ENCODE results near the gene MUSK.
A peak's percentile ranks its signal among the peaks of the same experiment; 100 is the strongest.

MUSK gene

DNA sequence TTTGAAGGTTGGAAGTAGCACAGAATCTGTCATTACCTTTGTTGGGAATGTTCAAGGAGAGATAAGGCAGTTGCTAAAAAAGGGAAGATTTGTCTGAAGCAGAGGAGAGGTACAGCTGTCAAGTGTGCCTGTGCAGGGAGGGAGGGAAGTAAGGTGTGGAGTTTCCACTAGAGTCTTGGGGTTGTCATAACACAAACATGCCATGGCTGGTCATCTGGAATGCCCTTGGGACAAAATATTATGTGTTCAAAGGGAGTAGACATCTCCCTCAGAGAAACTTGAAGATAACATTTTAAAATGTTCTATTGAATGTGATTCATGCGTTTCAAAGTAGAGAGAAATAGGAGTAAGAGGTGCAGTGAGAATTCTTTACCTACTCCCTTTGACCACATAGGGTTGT is 95.0 kb downstream of the MUSK start:
- H3K9me3 ChIP-seq (ENCODE audit: control insufficient read depth, insufficient read depth, low read length) = no peaks in the 10 kb centered on the region
- no peak overlapping the region for H3K9ac ChIP-seq (ENCODE audit: low read depth, low read length)
- H3K27me3 ChIP-seq (ENCODE audit: control insufficient read depth, insufficient read depth, low read length) = no peaks in the 10 kb centered on the region
- no peaks in the 10 kb centered on the region for H3K4me1 ChIP-seq (ENCODE audit: control insufficient read depth, insufficient read depth, low read length)
- no peak overlapping the region for H3K27ac ChIP-seq (ENCODE audit: low read depth, low read length)
- no peaks in the 10 kb centered on the region for H3K36me3 ChIP-seq (ENCODE audit: control insufficient read depth, insufficient read depth, low read length)
- H3K4me3 ChIP-seq (ENCODE audit: low read depth, low read length) = no peak overlapping the region

DNA sequence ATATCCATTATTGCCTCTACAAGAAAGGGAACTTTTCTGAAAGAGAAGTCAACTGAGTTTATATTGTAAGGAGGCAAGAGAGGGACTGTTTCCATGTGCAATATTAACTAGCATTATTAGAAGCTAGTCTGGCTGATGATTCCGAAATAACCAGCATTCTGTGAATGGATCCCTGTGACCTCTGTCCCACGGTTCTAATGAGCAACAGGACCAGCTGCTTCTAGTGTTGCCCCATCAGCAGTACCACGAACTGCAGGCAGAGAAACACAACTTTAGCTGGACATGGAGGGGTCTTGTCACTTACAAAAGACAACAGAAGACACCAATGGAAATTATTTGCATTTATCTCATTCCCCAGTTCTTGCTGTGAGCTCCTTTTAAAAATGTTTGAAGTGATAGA is 95.4 kb downstream of the MUSK start:
- H3K4me1 ChIP-seq (ENCODE audit: control insufficient read depth, insufficient read depth, low read length) = no peaks in the 10 kb centered on the region

DNA sequence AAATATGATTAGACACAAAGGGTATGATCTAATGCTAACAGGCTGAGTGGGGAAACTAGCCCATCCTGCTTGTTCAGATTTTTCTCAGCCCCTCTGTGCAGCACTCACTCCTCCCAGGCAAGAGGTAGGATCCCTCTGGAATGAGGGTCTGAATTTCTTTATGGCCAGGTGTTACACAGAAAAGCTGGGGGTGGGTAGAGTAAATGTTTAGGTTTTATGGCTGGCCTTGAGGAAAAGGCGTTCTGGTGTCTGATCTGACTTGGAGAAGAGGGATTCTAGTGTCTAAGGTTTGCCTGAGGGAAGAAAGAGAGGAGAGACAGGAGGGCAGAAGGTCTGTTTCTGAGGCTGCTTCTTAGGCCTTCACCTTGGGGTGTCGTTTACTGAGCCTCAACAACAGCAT is 97.3 kb downstream of the MUSK start:
- H3K9me3 ChIP-seq (ENCODE audit: control insufficient read depth, insufficient read depth, low read length) = no peaks in the 10 kb centered on the region
- no peak overlapping the region for H3K27ac ChIP-seq (ENCODE audit: low read depth, low read length)
- H3K4me3 ChIP-seq (ENCODE audit: low read depth, low read length) = no peak overlapping the region
- H3K27me3 ChIP-seq (ENCODE audit: control insufficient read depth, insufficient read depth, low read length) = no peaks in the 10 kb centered on the region
- H3K9ac ChIP-seq (ENCODE audit: low read depth, low read length) = no peak overlapping the region
- no peaks in the 10 kb centered on the region for H3K36me3 ChIP-seq (ENCODE audit: control insufficient read depth, insufficient read depth, low read length)
- no peaks in the 10 kb centered on the region for H3K4me1 ChIP-seq (ENCODE audit: control insufficient read depth, insufficient read depth, low read length)

More for the DNA sequence above, 95.4 kb downstream of the MUSK start:
- no peaks in the 10 kb centered on the region for H3K27me3 ChIP-seq (ENCODE audit: control insufficient read depth, insufficient read depth, low read length)
- H3K27ac ChIP-seq (ENCODE audit: low read depth, low read length) = no peak overlapping the region
- no peak overlapping the region for H3K9ac ChIP-seq (ENCODE audit: low read depth, low read length)
- H3K4me3 ChIP-seq (ENCODE audit: low read depth, low read length) = no peak overlapping the region
- no peaks in the 10 kb centered on the region for H3K9me3 ChIP-seq (ENCODE audit: control insufficient read depth, insufficient read depth, low read length)
- H3K36me3 ChIP-seq (ENCODE audit: control insufficient read depth, insufficient read depth, low read length) = no peaks in the 10 kb centered on the region

DNA sequence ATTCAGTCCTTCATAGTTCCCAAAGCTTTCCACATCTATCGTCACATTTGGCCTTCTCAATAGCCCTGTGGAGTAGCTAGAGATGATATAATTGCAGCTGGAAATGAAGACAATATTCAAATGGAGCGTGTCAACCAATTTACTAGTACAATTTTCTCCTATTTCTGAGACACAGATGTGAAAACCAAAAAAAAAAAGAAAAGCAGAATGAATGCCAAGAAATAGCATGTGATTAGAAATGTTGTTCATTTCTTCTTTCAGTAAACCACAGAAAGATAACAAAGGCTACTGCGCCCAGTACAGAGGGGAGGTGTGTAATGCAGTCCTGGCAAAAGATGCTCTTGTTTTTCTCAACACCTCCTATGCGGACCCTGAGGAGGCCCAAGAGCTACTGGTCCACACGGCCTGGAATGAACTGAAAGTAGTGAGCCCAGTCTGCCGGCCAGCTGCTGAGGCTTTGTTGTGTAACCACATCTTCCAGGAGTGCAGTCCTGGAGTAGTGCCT is 99.0 kb downstream of the MUSK start:
- H3K9me3 ChIP-seq (ENCODE audit: control insufficient read depth, insufficient read depth, low read length) = no peaks in the 10 kb centered on the region
- no peaks in the 10 kb centered on the region for H3K4me1 ChIP-seq (ENCODE audit: control insufficient read depth, insufficient read depth, low read length)
- H3K27me3 ChIP-seq (ENCODE audit: control insufficient read depth, insufficient read depth, low read length) = no peaks in the 10 kb centered on the region
- no peaks in the 10 kb centered on the region for H3K36me3 ChIP-seq (ENCODE audit: control insufficient read depth, insufficient read depth, low read length)
- H3K9ac ChIP-seq (ENCODE audit: low read depth, low read length) = no peak overlapping the region
- H3K4me3 ChIP-seq (ENCODE audit: low read depth, low read length) = no peak overlapping the region
- no peak overlapping the region for H3K27ac ChIP-seq (ENCODE audit: low read depth, low read length)

DNA sequence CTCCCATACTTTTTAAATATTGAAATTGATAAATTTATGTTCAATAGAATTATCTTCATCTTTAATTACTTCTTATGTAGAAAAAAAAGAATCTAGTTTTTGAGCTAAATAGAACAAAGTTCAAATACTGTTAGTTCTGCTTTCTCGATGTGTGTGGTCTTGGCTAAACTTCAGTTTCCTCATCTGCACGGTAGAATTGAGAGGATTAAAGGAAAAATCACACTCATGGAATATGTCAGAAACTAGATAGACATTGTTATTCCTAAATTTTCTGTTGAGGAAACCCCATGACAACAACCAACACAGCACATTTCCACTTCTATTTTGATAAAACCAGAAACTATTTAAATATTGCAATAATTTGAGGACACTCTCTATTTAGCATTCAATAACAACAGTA is 100.3 kb downstream of the MUSK start:
- no peaks in the 10 kb centered on the region for H3K9me3 ChIP-seq (ENCODE audit: control insufficient read depth, insufficient read depth, low read length)
- no peak overlapping the region for H3K4me3 ChIP-seq (ENCODE audit: low read depth, low read length)
- H3K4me1 ChIP-seq (ENCODE audit: control insufficient read depth, insufficient read depth, low read length) = no peaks in the 10 kb centered on the region
- no peak overlapping the region for H3K27ac ChIP-seq (ENCODE audit: low read depth, low read length)
- no peaks in the 10 kb centered on the region for H3K36me3 ChIP-seq (ENCODE audit: control insufficient read depth, insufficient read depth, low read length)
- no peak overlapping the region for H3K9ac ChIP-seq (ENCODE audit: low read depth, low read length)
- no peaks in the 10 kb centered on the region for H3K27me3 ChIP-seq (ENCODE audit: control insufficient read depth, insufficient read depth, low read length)

DNA sequence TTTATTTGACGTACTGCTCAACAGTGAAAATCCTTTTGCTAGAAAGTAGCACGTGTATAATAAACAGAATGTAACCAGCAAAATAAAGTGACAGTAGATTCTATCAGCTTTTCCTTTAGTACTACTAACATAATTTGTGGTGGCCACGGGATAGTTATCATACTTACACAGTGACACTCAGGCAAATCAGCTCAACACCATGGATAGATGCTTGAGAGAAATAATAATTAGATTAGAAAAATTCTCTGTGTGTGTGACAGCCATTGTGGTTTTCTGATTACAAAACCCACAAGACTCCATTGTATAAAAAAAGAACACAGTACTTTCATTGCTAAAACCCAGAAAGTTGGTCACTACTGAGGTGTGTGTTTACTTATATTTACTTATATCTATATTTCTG is 101.1 kb downstream of the MUSK start:
- no peaks in the 10 kb centered on the region for H3K4me1 ChIP-seq (ENCODE audit: control insufficient read depth, insufficient read depth, low read length)
- H3K36me3 ChIP-seq (ENCODE audit: control insufficient read depth, insufficient read depth, low read length) = no peaks in the 10 kb centered on the region
- H3K27ac ChIP-seq (ENCODE audit: low read depth, low read length) = no peak overlapping the region
- H3K9me3 ChIP-seq (ENCODE audit: control insufficient read depth, insufficient read depth, low read length) = no peaks in the 10 kb centered on the region
- H3K4me3 ChIP-seq (ENCODE audit: low read depth, low read length) = no peak overlapping the region
- no peak overlapping the region for H3K9ac ChIP-seq (ENCODE audit: low read depth, low read length)
- H3K27me3 ChIP-seq (ENCODE audit: control insufficient read depth, insufficient read depth, low read length) = no peaks in the 10 kb centered on the region

DNA sequence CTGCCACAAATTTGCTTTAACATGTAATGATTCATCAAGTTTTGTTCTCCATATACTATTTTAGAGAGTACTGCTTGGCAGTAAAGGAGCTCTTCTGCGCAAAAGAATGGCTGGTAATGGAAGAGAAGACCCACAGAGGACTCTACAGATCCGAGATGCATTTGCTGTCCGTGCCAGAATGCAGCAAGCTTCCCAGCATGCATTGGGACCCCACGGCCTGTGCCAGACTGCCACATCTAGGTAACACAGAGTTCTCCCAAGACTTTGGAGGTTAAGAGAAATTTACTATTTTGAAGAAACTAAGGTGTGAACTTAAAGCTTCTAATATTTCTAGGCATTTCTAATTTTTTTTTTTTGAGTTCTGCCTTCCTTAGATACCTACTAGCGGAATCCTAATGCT is 107.1 kb downstream of the MUSK start:
- Histone ChIP-seq H3K4me1 (ENCODE audit: control insufficient read depth, insufficient read depth, low read length) (peaks cover 17% of the 10 kb centered on the region), H3K9ac (ENCODE audit: low read depth, low read length) (no peak overlapping the region), H3K27ac (ENCODE audit: low read depth, low read length) (no peak overlapping the region), H3K4me3 (ENCODE audit: low read depth, low read length) (no peak overlapping the region), H3K27me3 (ENCODE audit: control insufficient read depth, insufficient read depth, low read length) (no peaks in the 10 kb centered on the region), H3K9me3 (ENCODE audit: control insufficient read depth, insufficient read depth, low read length) (no peaks in the 10 kb centered on the region), H3K36me3 (ENCODE audit: control insufficient read depth, insufficient read depth, low read length) (no peaks in the 10 kb centered on the region)

DNA sequence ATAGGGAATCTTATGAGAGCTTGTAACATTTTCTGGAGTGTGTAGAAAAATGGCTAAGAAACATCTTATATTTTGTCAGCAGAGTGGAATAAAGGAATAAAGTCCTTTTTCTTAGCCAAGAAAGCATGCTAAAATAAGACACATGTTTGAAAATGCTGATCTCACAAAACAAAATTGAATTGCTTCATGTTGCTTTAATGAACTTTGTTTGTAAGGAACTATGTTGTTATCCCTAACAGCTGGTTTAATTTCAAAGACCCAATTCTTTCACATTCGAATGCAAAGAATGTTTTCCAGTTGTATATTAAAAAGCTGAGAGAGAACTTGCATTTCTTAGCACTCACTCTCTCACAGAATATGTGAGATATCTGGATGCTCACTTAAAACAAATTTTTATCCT is 107.6 kb downstream of the MUSK start:
- H3K27me3 ChIP-seq (ENCODE audit: control insufficient read depth, insufficient read depth, low read length) = no peaks in the 10 kb centered on the region
- H3K9ac ChIP-seq (ENCODE audit: low read depth, low read length) = no peak overlapping the region
- H3K9me3 ChIP-seq (ENCODE audit: control insufficient read depth, insufficient read depth, low read length) = no peaks in the 10 kb centered on the region
- H3K36me3 ChIP-seq (ENCODE audit: control insufficient read depth, insufficient read depth, low read length) = no peaks in the 10 kb centered on the region
- no peak overlapping the region for H3K27ac ChIP-seq (ENCODE audit: low read depth, low read length)
- peaks cover 17% of the 10 kb centered on the region for H3K4me1 ChIP-seq (ENCODE audit: control insufficient read depth, insufficient read depth, low read length)
- no peak overlapping the region for H3K4me3 ChIP-seq (ENCODE audit: low read depth, low read length)

DNA sequence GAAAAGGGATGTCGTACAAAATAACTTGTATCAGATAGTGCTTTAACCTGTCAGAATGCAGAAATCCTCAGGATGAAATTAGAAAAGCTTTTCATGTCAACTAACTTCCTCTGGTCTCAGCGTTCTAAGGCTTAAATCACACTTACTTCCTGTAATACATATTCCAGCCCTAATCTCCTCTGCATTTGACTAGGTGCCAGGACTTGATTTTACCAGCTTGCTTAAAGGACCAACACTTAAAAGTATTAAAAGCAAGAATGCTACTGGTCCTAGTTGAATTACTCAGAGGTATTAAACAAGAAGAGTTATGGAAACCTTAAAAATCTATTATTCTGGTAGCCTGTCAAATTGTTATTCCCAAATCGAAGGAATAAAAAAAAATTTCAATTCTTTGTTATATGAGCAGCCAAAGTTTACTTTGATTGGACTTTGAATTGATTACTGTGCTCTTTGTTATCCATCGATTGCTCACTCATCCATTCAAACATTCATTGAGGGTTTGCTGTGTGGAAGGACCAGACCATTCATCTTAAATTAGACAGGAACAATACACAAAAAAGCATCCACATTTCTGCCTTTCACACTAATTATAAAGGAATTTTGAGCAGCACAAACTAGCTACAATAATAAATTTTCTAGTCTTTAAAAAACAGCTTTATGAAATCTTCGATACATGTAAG is 108.7 kb downstream of the MUSK start:
- H3K4me3 ChIP-seq (ENCODE audit: low read depth, low read length) = no peak overlapping the region
- H3K27ac ChIP-seq (ENCODE audit: low read depth, low read length) = no peak overlapping the region
- no peaks in the 10 kb centered on the region for H3K36me3 ChIP-seq (ENCODE audit: control insufficient read depth, insufficient read depth, low read length)
- peaks cover 17% of the 10 kb centered on the region for H3K4me1 ChIP-seq (ENCODE audit: control insufficient read depth, insufficient read depth, low read length)
- H3K27me3 ChIP-seq (ENCODE audit: control insufficient read depth, insufficient read depth, low read length) = no peaks in the 10 kb centered on the region
- 0 out of 2 replicates have a peak overlapping the region, but pooled peaks have one; percentile 7 for H3K9ac ChIP-seq (ENCODE audit: low read depth, low read length)
- no peaks in the 10 kb centered on the region for H3K9me3 ChIP-seq (ENCODE audit: control insufficient read depth, insufficient read depth, low read length)

DNA sequence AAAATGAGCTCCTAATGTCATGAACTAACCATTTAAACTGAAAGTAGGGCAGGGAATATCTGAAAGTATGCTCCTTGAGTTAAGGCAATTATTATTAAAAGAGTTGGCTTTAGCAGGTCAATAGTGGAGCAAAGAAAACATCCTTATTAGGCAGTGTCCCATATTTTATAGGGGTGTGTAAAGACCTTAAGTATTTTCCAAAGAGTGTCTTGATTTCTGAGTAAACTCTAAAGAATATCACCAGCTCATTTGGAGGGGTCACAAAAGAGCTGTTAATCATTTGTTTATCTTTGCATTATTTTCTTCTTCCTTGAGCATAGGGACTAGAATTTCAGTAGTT is 109.3 kb downstream of the MUSK start:
- no peak overlapping the region for H3K4me3 ChIP-seq (ENCODE audit: low read depth, low read length)
- no peak overlapping the region for H3K27ac ChIP-seq (ENCODE audit: low read depth, low read length)
- H3K9me3 ChIP-seq (ENCODE audit: control insufficient read depth, insufficient read depth, low read length) = no peaks in the 10 kb centered on the region

DNA sequence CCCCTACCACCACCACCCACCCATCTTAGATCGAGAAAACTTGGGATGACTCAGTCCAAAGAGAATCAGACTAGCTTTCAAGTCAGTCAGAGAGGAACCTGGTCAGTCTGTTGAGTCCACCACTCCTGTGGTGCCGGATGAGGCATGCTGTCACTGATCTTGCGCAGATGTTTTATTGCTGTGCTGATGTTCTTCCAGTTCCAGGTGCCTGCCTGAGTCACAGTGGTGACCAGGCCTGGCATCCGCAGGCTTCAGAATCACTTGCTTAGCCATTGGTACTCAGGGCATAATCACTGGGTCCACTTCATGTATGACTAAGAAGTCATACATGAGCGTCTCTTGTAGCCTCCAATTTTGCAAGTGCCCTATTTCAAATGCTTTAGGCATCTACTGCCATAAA is 114.1 kb downstream of the MUSK start:
- H3K36me3 ChIP-seq (ENCODE audit: control insufficient read depth, insufficient read depth, low read length) = no peaks in the 10 kb centered on the region
- H3K9me3 ChIP-seq (ENCODE audit: control insufficient read depth, insufficient read depth, low read length) = no peaks in the 10 kb centered on the region
- H3K4me3 ChIP-seq (ENCODE audit: low read depth, low read length) = no peak overlapping the region
- H3K4me1 ChIP-seq (ENCODE audit: control insufficient read depth, insufficient read depth, low read length) = peaks cover 3% of the 10 kb centered on the region; the same call in 1 of the 2 replicates
- H3K9ac ChIP-seq (ENCODE audit: low read depth, low read length) = no peak overlapping the region
- H3K27ac ChIP-seq (ENCODE audit: low read depth, low read length) = no peak overlapping the region
- H3K27me3 ChIP-seq (ENCODE audit: control insufficient read depth, insufficient read depth, low read length) = no peaks in the 10 kb centered on the region

More for the DNA sequence above, 109.3 kb downstream of the MUSK start:
- no peaks in the 10 kb centered on the region for H3K27me3 ChIP-seq (ENCODE audit: control insufficient read depth, insufficient read depth, low read length)
- peaks cover 17% of the 10 kb centered on the region for H3K4me1 ChIP-seq (ENCODE audit: control insufficient read depth, insufficient read depth, low read length)
- H3K36me3 ChIP-seq (ENCODE audit: control insufficient read depth, insufficient read depth, low read length) = no peaks in the 10 kb centered on the region
- 0 out of 2 replicates have a peak overlapping the region, but pooled peaks have one; percentile 7 for H3K9ac ChIP-seq (ENCODE audit: low read depth, low read length)

All from HUES48 (cell line).